Measurements from ENCODE around the gene CST3.

DNA sequence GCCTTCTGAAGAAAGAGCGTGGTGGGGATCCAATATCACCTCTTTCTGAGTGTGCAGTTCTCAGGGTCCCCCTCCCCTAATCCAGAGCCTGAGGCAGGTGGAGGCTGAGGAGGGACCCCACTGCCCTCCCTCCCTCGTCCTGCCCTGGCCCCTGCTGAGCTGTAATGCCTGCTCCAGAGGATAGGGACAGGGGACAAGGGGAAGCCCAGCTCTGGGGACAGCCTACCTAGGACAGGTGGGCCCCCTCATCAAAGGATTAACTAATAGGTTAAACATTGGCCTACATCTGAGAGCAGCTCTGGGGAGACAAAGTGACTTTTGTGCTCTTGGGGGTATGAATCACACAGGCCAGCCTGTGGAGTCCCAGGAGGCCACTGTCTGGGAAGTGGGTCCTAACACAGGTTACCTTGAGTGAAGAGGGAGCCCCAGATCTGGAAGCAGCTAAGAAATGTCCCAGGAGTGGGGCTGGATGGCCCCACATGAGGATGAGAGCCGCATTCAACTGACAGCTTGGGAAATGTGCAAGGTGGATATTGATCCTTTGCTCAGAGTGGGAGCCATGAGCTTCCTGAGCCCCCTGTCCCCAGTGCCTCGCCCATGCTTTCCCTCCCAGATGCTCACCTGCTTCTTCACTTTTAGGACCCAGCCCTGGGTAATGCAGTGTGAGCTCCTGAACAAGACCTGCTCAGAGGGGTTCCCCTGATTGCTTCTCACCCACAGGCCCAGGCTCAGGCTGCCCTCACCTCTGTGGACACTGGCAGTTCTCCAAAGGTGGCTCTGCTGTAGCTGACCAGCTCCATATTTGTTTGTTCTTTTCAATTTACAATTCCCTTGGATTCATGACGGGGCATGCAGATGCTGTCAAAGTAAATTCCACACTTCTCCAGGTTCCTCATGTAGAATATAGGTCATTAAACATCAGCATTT, 51.7 kb downstream of the CST3 start:
- no peak for TF ChIP-seq TAF1 (IDR thresholded peaks at IDR 0.05; ENCODE audit: borderline replicate concordance, insufficient read depth, low read length)
- TF ChIP-seq SIN3A (IDR thresholded peaks at IDR 0.05; ENCODE audit: borderline replicate concordance, insufficient read depth, low read length) = no peak

All from PFSK-1 (cell line).